ENCODE data around the gene CDC42SE1.
"Not testable (repeated sequence)": the region's sequence is repeated elsewhere in the genome, so short reads cannot be mapped to it uniquely, and the experiment has no call there.

The CDC42SE1 gene, protein sequence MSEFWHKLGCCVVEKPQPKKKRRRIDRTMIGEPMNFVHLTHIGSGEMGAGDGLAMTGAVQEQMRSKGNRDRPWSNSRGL

DNA sequence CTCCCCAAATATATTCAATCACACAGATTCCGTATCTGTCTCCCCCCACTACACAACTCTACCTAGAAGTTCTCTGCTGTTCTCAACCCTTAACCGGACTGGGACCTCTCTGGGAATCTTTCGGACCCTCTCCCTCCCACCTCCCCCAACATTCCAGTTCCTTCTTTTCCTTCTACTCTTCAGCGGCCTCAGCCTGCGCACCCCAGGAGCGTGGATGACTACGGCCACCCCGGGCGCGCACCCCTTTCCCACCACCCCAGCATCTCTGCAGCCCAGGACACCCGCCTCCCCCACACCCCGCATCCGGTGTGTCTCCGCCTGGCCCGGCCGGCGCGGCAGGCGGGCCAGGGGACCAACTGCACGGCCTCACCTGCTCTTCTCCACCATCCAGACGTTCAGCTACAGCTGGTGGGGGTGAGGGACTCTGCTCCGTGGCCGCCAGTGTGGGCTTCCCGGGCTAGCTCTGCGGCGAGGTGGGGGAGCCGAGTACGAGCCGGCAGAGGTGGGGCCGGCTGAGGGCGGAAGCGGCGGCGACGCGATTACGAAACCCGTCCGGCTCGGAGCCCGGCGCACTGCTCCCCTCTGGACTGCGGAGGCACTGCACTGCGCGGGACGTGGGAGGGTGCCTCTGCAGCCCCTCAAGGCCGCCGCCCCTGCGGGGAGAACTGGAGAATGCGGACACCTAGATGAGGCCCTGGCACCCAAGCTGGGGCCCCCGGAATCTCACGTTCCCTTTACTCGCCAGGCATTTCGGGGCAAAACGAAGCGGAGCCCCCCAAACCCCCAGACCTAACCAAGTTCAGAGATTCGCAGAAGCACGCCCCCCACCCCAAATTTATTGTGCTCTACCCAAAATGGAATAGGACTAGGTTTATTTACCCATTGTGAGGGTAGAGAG, at the start of gene CDC42SE1:
Gene CDC42SE1, minus strand, starts transcription at position 514 of the 898 bp plus-strand sequence. CDS start 3,892 bp downstream, outside the sequence.
- peak; percentile 89 for DNase-seq

DNA sequence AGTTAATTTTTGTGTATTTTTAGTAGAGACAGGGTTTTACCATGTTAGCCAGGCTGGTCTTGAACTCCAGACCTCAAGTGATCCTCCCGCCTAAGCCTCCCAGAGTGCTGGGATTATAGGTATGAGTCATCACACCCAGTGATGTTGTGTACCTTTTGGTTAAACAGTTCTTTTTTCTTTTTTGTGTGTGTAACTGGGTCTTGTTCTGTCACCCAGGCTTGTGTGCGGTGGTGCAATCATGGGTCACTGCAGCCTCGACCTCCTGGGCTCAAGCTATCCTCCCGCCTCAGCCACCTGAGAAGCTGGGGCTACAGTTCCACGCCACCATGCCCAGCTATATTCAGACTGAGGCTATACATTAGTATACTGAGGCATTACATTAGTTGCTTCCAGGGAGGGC, 48.9 kb upstream of the CDC42SE1 start:
- DNase-seq, result no peak

DNA sequence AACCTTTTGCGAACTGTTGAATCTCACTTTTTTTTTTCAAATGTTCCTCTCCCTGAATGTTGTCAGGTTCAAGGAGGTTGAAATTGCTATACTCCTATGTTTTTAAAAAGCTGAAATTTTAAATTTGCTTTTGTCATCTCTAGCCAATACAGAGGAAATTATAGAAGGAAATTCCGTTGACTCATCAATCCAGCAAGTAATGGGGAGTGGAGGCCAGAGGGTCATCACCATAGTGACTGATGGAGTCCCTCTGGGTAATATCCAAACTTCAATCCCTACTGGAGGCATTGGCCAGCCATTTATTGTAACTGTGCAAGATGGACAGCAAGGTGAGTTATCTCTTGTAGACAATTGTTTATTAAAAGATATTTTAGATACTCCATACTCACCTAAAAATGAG, 47.5 kb upstream of the CDC42SE1 start:
- no peak for DNase-seq

DNA sequence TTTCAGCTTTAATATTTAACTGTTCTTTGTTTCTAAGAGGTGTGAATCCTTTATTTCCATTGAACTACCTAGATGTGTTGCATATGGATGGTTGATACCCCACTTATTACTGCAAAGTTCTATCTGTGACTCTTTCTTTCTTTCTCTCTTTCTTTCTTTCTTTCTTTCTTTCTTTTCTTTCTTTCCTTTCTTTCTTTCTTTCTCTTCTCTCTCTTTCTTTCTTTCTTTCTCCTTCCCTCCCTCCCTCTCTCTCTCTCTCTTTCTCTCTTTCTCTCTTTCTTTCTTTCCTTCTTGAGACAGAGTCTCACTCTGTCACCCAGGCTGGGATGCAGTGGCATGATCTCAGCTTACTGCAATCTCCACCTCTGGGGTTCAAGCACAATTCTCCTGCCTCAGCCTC, 45.2 kb upstream of the CDC42SE1 start:
- no peak for DNase-seq

DNA sequence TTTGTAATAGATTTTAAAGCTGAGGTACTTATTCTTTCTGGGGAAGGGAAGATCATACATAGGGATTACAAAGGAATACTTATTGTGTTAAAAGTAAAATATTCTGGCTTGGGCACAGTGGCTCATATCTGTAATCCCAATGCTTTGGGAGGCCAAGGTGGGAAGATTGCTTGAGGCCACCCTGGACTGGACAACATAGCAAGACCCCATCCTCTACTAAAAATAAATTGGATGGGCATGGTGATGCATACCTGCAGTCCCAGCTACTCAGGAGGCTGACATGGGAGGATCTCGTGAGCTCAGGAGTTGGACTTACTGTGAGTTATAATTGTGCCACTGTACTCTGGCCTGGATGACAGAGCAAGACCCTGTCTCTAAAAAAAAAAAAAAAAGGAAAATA, 38.7 kb upstream of the CDC42SE1 start:
- DNase-seq, result no peak

DNA sequence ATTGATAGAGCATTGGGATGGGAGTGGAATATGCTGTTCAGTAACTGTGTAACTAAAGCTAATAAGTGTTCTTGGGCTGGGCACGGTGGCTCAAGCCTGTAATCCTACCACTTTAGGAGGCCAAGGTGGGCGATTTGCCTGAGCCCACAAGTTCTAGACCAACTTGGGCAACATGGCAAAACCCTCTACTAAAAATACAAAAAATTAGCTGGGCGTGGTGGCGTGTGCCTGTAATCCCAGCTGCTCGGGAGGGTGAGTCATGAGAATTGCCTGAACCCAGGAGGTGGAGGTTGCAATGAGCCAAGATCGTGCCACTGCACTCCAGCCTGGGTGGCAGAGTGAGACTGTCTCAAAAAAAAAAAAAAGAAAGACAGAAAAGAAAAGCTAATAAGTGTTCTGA, 38.0 kb upstream of the CDC42SE1 start:
- not testable (repeated sequence) for DNase-seq

DNA sequence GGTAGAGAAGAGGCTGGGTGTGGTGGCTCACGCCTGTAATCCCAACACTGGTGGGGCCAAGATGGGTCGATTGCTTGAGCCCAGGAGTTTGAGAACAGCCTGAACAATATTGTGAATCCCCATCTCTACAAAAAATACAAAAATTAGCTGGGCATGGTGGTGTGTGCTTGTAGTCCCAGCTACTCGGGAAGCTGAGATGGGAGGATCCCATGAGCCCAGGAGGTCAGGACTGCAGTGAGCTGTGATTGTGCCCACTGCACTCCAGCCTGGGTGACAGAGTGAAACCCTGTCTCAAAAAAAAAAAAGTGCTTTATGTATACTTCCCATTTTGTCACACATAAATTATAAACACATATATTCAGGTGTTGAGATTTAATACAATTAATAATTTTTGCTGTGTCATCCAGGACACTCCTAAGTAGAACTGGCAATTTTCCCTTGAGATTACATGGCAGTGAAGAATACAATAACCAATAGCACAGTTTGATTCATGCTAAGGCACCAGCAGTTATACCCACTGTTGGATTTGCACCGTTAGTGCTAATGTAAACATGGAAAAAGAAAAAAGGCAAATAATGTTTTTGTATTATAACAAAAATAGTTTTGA, 26.6 kb upstream of the CDC42SE1 start:
- DNase-seq, result no peak

DNA sequence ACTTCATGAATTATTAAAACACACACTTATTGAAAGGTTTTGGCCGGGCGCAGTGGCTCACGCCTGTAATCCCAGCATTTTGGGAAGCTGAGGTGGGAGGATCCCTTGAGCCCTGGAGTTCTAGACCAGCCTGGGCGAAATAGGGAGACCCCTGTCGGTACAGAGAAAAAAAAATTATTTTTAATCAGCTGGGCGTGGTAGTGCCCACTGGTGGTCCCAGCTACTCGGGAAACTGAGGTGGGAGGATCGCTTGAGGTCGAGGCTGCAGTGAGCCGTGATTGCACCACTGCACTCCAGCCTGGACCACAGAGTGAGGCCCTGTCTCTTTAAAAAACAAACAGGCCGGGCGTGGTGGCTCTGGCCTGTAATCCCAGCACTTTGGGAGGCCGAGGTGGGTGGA, 12.8 kb upstream of the CDC42SE1 start:
- DNase-seq, result no peak

DNA sequence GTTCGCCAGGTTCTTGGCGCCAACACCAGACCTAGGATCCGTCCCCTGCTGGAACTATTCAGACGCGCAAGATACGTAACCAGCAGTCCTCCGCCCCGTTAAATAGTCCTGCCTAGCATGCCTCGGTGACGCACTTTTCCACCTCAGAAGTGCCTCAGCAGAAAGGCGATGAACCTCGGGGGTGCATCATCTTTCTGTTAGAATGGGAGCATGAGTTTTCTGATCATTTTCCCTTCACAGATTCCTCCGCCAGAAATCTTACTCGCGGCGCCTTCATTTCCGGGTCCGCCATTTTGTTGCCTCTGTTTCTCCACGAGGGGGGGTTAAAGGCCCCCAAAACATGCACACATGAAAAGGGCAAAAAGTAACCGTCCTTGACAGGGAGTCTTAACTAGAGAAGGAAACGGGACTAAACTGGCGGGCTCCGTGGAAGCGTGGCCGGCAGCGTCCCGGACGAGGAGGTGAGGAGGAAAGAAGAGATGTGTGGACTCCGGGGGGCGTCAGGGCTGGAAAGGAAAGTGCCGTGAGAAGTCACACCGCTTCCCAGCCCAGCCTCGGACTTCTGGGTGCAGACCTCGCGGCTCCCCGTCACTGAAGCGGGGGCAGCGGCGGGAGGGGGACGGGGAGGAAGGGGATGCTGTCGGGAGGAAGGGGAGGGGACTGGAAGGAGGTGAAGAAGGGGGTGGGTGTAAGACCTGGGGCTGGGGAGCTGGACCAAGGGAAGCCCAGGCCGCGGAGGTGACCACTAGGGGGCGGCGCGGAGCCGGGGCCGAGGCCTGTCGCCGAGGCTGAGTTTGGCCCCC, 11.3 kb upstream of the CDC42SE1 start, which contains the start of gene GABPB2:
Gene GABPB2, plus strand, starts transcription at position 288 of the 803 bp plus-strand sequence. CDS start 17,429 bp downstream, outside the sequence.
- peak; percentile 90 for DNase-seq

DNA sequence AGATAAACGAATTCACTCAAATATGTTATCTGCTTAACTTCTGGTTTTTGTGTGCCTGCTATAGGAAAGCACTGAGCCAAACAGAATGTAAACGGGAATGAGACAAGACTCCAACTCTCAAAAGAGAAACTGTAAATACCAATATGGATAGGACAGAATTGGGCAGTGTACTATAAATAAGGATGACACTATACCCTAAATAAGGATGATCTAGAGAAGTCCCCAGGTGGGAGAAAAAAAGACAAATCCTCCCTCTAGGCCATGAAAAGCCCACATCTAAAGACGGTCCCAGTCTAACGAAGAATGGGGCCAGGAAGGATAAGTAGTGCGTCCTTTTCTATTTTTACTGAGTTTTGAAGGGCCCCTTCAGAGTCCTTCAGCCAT, 9.7 kb upstream of the CDC42SE1 start:
- no peak for DNase-seq

DNA sequence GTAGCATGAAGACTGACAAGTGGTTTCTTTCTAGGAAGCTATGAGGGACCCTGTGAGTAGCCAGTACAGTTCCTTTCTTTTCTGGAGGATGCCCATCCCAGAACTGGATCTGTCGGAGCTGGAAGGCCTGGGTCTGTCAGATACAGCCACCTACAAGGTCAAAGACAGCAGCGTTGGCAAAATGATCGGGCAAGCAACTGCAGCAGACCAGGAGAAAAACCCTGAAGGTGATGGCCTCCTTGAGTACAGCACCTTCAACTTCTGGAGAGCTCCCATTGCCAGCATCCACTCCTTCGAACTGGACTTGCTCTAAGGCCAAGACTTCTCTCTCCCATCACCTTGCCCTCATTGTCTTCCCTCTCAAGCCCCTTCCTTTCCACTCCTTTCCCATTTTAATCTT, 7.8 kb upstream of the CDC42SE1 start:
- no peak for DNase-seq

DNA sequence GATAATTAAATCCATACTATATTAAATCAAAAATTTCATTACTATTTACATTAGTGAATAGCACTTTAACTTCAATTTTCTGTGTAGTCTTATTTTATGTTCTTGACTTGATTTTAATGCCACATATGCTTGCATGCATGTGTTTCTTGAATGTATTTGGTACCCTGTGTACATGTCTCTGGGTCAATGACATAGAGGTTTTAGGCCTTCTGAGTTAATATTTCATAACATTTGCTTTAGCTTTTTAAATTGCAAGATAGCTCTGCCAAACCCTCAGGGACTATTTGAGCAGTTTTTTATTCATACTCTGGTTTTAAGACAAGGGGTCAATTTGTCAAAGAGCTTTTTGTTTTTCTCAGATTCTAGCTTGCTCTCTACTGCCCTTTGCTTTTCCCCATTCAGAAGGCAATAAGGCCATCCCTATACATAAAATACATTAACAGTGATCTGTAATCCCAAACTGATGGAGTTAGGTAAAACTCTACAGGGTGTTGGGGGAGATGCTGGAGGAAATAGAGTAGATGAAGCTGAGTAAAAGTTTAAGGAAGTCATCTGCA, 5.7 kb upstream of the CDC42SE1 start:
- DNase-seq, result no peak

DNA sequence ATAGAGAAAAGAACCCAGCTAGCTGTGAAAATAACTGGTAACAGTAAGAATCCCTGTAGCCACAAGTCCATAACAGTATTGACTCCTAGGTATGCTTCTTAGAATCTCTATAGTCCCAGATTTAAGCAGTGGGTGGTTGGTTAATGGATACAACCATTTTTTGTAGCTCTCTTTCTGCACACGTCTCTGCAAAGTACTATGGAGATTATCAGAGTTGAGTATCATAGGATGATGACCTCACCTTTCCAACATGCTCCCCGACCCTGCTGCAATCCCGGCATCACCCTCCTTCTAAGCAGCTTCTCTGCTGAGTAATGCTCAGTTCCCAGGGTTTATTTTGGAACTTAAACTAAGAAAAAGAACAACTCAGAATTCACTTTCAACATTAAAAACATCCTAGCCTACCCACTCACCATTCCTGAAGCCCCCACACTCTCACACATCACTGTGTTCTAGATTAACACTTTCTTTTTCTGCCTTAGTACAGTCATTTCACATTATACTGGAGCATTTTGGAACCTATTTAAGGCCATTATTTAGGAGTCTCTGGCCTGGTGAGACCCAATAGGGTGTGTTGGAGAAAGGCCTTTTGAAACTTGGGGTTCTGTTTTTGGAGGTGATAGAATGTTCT, 3.4 kb upstream of the CDC42SE1 start:
- DNase-seq, result no peak

DNA sequence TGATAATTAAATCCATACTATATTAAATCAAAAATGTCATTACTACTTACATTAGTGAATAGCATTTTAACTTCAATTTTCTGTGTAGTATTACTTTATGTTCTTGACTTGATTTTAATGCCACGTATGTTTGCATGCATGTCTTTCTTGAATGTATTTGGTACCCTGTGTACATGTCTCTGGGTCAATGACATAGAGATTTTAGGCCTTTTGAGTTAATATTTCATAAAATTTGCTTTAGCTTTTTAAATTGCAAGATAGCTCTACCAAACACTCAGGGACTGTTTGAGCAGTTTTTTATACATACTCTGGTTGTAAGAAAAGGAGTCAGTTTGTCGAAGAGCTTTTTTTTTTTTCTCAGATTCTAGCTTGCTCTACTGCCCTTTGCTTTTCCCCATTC, 2.3 kb upstream of the CDC42SE1 start:
- no peak for DNase-seq

DNA sequence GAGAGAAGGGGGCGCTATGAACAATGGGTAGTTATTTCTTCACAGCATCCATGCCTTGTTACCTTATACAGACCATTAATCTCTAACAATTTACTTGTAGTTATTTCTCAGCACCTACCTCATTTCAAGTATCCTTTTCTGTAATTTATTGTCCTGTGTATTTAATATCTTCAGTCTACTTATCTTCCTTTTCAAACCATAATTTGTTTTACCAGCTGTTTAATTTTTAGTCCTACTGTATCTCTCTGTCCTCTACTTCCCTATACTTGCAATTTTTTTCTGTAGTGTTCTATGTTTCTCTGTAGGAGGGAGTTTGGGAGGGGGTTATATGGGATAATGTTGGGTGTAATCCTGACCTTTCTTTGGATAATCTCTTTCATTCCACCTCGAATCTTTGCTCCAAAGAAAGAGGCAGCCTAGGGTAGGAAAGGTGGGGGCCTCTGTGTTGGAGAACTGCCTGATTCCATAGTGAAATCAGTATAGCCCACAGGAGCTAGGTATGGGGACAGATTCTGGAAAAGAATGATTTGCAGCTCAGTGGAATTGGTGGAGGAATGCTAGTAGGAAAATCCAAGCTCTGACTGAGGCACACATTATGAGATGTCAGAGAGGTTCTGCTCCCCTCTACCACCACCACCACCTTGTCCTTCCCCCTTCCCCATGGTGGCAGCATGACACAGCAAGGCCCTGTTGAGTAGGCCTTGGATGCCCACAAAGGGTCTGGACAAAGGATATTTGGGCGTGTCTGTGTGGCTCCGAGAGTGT, 1.4 kb upstream of the CDC42SE1 start:
- DNase-seq, result no peak

DNA sequence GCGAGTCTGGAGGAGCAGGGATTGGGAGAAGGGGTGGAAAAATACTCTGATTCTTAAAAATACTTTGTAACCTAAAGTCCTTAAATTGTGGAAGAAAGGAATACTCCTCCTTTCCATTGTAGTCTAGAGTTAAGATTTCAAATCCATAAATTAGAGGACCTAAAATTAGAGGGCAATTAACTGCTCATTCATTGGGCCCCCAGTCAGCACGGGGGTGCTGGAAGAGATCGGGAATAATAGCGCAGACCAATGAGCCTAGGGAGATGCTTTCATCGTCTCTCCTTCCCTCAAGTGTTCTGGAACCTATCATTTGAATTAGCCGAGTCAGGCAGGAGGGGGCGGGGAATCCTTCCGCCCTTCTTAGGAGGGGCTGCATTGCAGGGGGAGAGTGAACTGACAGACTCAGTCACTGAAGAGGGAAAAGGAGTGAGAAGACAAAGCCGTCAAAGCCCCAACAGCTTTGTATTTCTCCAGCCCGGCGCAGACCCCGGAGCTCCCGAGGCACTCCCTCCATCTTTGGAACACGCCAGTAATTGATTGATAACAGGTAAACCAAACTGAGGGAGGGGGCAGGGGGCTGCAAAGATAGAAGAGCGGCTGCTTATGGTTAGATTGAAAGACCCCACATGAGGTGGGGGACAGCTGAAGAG, 710 bp upstream of the CDC42SE1 start, which contains the start of gene MLLT11:
Gene MLLT11, plus strand, starts transcription at position 391 of the 650 bp plus-strand sequence. CDS start 6,828 bp downstream, outside the sequence.
- DNase-seq, result peak; percentile 34

DNA sequence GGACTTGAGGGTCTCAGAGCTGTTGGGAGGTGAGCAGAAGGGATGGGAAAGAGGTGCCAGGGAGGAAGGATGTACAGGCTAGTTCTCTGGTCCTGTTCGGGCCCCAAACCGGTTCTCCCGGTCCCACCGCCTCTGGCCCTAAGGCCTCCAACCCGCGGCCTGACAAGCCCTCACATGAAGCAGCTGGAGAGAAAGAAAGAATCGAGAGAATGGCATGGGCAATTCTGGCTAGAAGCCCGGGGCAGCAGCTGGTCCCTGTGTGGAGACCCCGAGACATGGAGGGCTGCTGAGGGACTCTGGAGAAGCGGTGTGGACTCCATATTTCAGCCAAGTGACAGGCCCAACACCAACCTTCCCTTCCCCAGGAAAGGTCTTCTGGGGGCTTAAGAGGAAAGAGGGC, 730 bp downstream of the CDC42SE1 start:
- DNase-seq, result peak; percentile 34

DNA sequence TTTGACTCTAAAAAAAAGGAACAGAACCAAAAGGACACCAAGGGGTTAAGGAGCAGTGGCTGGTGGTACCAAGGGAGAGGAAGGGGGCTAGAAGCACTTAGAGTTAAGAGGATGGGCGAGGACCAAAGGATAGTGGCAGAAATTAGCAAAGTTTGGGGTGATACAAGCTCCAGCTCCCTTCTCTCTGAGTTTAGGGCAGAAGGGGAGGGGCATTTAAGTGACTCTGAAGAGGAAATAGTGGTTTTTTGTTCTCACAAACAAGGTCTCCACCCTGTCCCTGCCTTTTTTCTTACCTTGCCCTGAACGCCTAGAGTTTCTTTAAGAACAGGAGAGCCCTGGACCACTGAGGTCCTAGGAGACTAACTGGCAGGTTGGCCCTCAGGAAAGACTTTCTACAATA, 3.3 kb downstream of the CDC42SE1 start:
- DNase-seq, result peak; percentile 82

DNA sequence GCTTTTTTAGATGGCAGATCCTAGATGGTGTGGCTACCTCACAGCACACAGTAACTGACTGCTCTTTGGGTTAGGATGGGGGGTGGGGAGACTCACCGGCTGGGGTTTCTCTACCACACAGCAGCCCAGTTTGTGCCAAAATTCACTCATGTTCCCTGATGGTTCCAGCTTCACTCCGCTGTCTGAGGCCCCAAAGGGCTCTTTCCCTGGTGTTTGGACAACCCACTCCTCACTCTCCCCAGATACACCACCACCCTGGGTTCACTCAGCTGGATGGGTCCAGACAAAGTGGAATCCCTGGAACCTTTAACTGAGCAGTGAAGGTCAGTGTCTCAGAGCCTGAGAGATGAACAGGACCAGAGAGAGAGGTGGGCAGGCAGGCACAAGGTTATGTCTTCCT, 3.8 kb downstream of the CDC42SE1 start:
- peak; percentile 30 for DNase-seq

DNA sequence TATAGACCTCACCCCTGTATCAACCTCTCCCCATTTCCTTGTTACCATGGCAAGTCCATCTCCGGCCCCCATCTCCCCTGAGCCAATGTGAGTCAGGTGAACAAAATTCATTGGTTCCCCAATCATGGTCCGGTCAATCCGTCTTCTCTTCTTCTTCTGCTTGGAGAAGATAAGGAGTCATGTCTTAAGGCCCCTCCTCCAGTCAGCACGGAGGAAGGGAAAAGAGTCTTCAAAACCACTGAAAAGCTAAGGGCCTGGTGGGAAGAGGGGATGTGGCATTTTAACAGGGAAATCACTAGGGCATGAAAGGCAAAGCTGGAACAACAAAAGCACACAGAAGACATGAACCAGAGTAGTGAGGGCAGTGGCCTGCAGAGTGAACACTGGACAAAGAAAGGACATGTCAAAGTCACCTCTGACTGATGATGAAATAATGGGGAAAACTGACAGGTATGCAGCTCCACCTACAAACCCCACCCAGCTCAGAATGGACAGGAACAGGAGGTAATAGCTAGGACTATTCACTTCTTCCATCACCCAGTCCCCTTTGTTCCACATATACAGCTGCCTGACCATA, 4.4 kb downstream of the CDC42SE1 start:
- DNase-seq, result no peak
